A673 (cell line): ENCODE data around the gene LARP4.

ENCODE experiments used
- CTCF ChIP-seq: fragments of 300-800, 200-600 bp; sonication (generic); conservative IDR thresholded peaks from 2 replicates; pipeline ENCODE4 v1.5.1; 2017; ENCODE audit warnings: low read depth, mild to moderate bottlenecking, antibody characterized with exemption, low read length, moderate library complexity, mixed read lengths
- EZH2 ChIP-seq: fragments of 200-600 bp; sonication (generic); IDR thresholded peaks from 2 replicates; pipeline ENCODE4 v1.6.1; 2017; ENCODE audit warnings: borderline replicate concordance, low read depth, mild to moderate bottlenecking, mixed read lengths, antibody characterized with exemption, low read length; ENCODE audit not compliant: poor library complexity, severe bottlenecking

- TF ChIP-seq EZH2 (no peak), CTCF (no peak)
These were observed 106.8 kb downstream of the LARP4 start for GRCh38 chr12:50507474-50507838.
